Peyer's patch (tissue), 4 donors: ENCODE measurements around the gene PRPF18.

Source experiments
- POLR2A ChIP-seq, 2 donors: fragments of 450-650 bp; IDR thresholded peaks; one replicate each; pipeline ENCODE4 v1.5.1; 2017; ENCODE audit warnings: antibody characterized with exemption in 2 of 2, mild to moderate bottlenecking in 2 of 2, moderate library complexity in 2 of 2
- TF ChIP-seq, protein P1 (sequence below), 6 experiments: fragments of 450-650 bp in 4 of 6; fragments of 200-600 bp in 2 of 6; sonication (generic) in 1 of 6; IDR thresholded peaks; one replicate each; pipeline ENCODE4 v1.5.1; 2017 to 2019; ENCODE audit warnings: antibody characterized with exemption in 6 of 6, mild to moderate bottlenecking in 3 of 6, moderate library complexity in 1 of 6

DNA sequence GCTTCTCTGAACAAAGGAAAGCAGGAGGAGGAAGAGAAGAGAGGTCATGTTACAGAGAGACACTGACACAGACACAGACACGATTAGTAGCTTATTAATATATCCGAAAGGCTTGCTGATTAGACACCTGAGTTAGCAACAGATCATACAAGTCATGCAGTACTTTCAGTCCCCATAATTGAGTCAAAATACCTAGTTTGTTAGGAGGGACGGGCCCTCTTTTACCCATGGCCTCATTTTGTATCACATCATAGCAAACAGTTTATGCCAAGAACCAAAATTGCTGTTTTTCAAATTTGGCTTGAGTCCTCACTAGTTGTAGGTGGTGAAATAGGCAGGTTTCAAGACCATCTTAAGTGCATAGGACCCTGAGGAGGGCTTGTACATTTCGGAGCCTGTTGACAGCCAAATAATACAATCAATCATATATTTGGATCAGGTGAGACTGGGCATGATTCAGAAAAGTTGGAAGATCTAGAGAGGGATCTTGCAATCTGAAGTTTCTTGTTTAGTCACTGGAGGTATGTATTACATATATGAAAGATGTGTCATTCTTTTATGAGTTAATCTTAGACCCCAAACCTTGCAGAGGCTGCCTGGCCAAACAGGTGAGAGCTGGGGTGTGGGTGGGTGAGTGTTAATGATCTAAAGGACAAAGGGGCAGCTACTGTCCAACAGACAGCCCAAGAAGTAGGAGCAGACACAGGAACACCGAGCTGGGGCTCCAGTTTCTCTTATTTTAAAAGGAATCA lies 65.4 kb downstream of the PRPF18 start:
- TF ChIP-seq, protein P1, sequence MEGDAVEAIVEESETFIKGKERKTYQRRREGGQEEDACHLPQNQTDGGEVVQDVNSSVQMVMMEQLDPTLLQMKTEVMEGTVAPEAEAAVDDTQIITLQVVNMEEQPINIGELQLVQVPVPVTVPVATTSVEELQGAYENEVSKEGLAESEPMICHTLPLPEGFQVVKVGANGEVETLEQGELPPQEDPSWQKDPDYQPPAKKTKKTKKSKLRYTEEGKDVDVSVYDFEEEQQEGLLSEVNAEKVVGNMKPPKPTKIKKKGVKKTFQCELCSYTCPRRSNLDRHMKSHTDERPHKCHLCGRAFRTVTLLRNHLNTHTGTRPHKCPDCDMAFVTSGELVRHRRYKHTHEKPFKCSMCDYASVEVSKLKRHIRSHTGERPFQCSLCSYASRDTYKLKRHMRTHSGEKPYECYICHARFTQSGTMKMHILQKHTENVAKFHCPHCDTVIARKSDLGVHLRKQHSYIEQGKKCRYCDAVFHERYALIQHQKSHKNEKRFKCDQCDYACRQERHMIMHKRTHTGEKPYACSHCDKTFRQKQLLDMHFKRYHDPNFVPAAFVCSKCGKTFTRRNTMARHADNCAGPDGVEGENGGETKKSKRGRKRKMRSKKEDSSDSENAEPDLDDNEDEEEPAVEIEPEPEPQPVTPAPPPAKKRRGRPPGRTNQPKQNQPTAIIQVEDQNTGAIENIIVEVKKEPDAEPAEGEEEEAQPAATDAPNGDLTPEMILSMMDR (IDR thresholded peaks at IDR 0.05) = no peak
- TF ChIP-seq POLR2A (IDR thresholded peaks at IDR 0.05) = no peak
